Measurements from ENCODE around the gene DUSP3. TPM values are rescaled to one million over a fixed set of nuclear protein-coding genes. Genes with fewer than 3 reads are reported as not detected.

The DUSP3 gene
- total and polyA plus RNA-seq, 2 of the 13 experiments (the other 11 are each of a cell fraction or from before 2014, with no cell fraction given) = 60.0 to 71.5 TPM

DNA sequence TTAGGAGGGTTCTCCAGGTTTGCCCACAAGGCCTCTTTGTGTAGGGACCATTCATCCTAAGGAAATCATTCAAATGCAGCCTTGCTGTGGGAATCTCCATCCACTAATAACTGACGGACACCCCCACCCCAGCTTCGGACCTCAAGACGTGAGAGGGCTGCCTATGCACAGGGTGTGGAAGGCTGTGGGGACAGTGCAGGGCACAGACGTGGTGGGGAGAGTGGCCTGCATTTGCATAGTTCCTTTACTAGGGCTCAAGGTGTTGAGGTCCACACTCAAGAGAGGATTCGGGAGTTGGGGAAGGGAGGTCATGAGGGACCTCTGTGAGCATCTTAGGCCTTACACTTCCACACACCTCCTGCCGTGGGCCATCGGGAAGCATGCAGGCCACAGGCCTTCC, 9.8 kb downstream of the DUSP3 start:
- intact Hi-C loops (cut with micrococcal nuclease; ENCODE audit: unreplicated experiment) = loop anchor here (10.0 kb wide), 1 partner anchor 244 kb away; no protein-coding TSS in a partner anchor
- H3K27ac ChIP-seq (ENCODE audit: extremely low read length, insufficient read depth, low read length) = no peak overlapping the region
- H3K9me3 ChIP-seq (ENCODE audit: low read length) = no peaks in the 10 kb centered on the region
- H3K9ac ChIP-seq (ENCODE audit: insufficient read depth, low read depth, low read length) = no peak overlapping the region
- H3K27me3 ChIP-seq (ENCODE audit: control insufficient read depth in 1 of 2, insufficient read depth in 2 of 2, low read length in 2 of 2) = no peaks in the 10 kb centered on the region
- ChIA-PET POLR2A (no interaction called here), CTCF (ENCODE audit: low intra/inter-chr PET ratio, low total read pairs) (no interaction called here)
- no peak overlapping the region for H3K4me2 ChIP-seq (ENCODE audit: low read depth, low read length)
- BruUV-seq (replicated peaks) = no TSS peak
- WGBS (ENCODE audit: low lambda C conversion rate) = 95% methylated on average over 7 of the region's 7 CpGs
- no peaks in the 10 kb centered on the region for H3K79me2 ChIP-seq (ENCODE audit: insufficient read depth, low read length)
- FAIRE-seq (no peak), ATAC-seq (no peak), DNase-seq (ENCODE audit: low spot score) (no peak)
- peaks cover 30% of the 10 kb centered on the region for H3K4me1 ChIP-seq (ENCODE audit: insufficient read depth, low read length)
- H3K4me3 ChIP-seq (replicated peaks in 1 of 3; ENCODE audit: insufficient read depth in 1 of 3, low read depth in 2 of 3, low read length in 3 of 3) = no peak overlapping the region
- no peak overlapping the region for H2AFZ ChIP-seq (ENCODE audit: low read length)
- H3K36me3 ChIP-seq (replicated peaks in 1 of 2; ENCODE audit: control insufficient read depth in 1 of 2, insufficient read depth in 2 of 2, low read length in 2 of 2) = peaks cover 19 to 35% of the 10 kb centered on the region in 2 experiments
- in situ Hi-C loops (cut with HindIII; ENCODE audit: extremely low pct_ligation_motif_present, low pct_unique_long_range_greater_than_20kb) = loop anchor here (10.0 kb wide), 1 partner anchor 254 kb away; no protein-coding TSS in a partner anchor
- H4K20me1 ChIP-seq (ENCODE audit: insufficient read depth, low read length) = no peaks in the 10 kb centered on the region
- TF ChIP-seq ZFP41 (CRISPR knock-in tag; IDR thresholded peaks at IDR 0.05; ENCODE audit: borderline replicate concordance) (no peak), CENPX (CRISPR knock-in tag; IDR thresholded peaks at IDR 0.05) (no peak), POLR2A (IDR thresholded peaks at IDR 0.05; ENCODE audit: insufficient read depth in 1 of 2, low read depth in 2 of 2, low read length in 2 of 2) (0 out of 4 replicates have a peak, but pooled peaks of 1 of the 2 experiments have one; percentile 22), KDM5B (CRISPR knock-in tag; IDR thresholded peaks at IDR 0.05; ENCODE audit: borderline replicate concordance) (no peak), ZNF720 (CRISPR knock-in tag; IDR thresholded peaks at IDR 0.05) (no peak), POLR2G (IDR thresholded peaks at IDR 0.05; ENCODE audit: low read depth, low read length) (peak; percentile 39; the same call in 1 of the 2 replicates), KMT2A (CRISPR knock-in tag; IDR thresholded peaks at IDR 0.05) (no peak)

DNA sequence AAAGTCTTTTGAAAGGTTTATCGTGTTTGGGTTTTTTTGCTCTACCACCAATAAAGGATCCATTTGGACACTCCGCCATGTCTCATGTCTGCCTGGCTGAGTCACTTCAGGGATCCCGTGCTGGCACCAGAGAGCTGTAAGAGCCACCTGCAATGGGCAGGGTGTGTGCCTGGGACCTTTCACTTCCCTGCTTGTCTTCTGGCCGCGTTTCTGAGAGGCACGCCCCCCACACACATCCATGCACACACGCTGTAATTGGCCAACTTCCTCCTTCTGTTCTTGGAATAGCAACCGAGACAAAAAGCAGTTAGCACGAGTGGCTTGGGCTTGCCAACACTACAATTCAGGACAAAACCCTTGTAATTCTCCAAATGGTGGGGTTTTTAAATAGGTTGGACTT, 10.4 kb downstream of the DUSP3 start:
- no peak for FAIRE-seq
- no peaks in the 10 kb centered on the region for H4K20me1 ChIP-seq (ENCODE audit: insufficient read depth, low read length)
- H2AFZ ChIP-seq (ENCODE audit: low read length) = no peak overlapping the region
- POLR2A ChIA-PET = no interaction called here
- H3K27me3 ChIP-seq (ENCODE audit: control insufficient read depth in 1 of 2, insufficient read depth in 2 of 2, low read length in 2 of 2) = no peaks in the 10 kb centered on the region
- CTCF ChIA-PET (ENCODE audit: low intra/inter-chr PET ratio, low total read pairs) = no interaction called here
- DNase-seq (ENCODE audit: low spot score) = no peak
- intact Hi-C loops (cut with micrococcal nuclease; ENCODE audit: unreplicated experiment) (loop anchor here (10.0 kb wide), 1 partner anchor 244 kb away; no protein-coding TSS in a partner anchor), in situ Hi-C loops (cut with HindIII; ENCODE audit: extremely low pct_ligation_motif_present, low pct_unique_long_range_greater_than_20kb) (loop anchor here (10.0 kb wide), 1 partner anchor 254 kb away; no protein-coding TSS in a partner anchor)
- BruUV-seq (replicated peaks) = no TSS peak
- TF ChIP-seq ZKSCAN5 (CRISPR knock-in tag; IDR thresholded peaks at IDR 0.05) (no peak), AGO2 (optimal IDR thresholded peaks at IDR 0.05; ENCODE audit: low read depth, low read length) (peak; percentile 9)
- H3K9me3 ChIP-seq (ENCODE audit: low read length) = no peaks in the 10 kb centered on the region
- H3K27ac ChIP-seq (ENCODE audit: extremely low read length, insufficient read depth, low read length) = no peak overlapping the region
- 94% methylated on average over 9 of the region's 9 CpGs for WGBS (ENCODE audit: low lambda C conversion rate)
- ATAC-seq = no peak
- peaks cover 17 to 33% of the 10 kb centered on the region in 2 experiments for H3K36me3 ChIP-seq (replicated peaks in 1 of 2; ENCODE audit: control insufficient read depth in 1 of 2, insufficient read depth in 2 of 2, low read length in 2 of 2)
- H3K9ac ChIP-seq (ENCODE audit: insufficient read depth, low read depth, low read length) = no peak overlapping the region
- no peak overlapping the region for H3K4me2 ChIP-seq (ENCODE audit: low read depth, low read length)
- no peaks in the 10 kb centered on the region for H3K79me2 ChIP-seq (ENCODE audit: insufficient read depth, low read length)
- peaks cover 25% of the 10 kb centered on the region for H3K4me1 ChIP-seq (ENCODE audit: insufficient read depth, low read length)
- H3K4me3 ChIP-seq (replicated peaks in 1 of 3; ENCODE audit: insufficient read depth in 1 of 3, low read depth in 2 of 3, low read length in 3 of 3) = no peak overlapping the region
